ENCODE results near the gene JCAD.
A peak's percentile ranks its signal among the peaks of the same experiment; 100 is the strongest.

Gene JCAD

DNA sequence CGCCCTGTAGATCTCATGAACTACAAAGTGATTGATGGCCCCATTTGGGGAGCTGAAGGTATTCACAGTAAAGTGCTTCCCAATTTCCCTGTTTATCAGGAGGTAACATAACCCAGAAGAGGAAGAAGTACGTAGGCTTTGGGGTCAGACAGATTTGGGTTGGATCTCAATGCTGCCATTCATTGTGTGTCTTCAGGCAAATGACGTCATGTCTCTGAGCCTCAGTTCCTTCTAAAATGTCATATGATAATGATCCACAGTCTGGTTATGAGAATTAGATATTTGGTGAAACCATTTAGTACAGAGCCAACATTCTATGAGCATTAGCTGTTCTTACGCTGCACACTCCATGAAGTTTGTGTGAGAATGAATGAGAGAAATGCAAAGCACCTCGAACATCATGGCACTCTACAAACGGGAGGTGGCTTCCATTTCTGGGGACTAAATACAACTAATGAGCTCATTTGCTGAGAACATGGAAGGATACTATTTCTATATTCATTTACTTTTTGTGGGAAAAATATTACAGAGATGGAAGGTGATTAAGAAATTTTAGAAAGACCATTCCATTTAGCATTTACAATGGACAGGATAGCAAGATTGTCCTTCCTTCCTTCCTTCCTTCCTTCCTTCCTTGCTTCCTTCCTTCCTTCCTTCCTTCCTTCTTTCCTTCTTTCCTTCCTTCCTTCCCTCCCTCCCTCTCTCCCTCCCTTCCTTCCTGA, 13.8 kb upstream of the JCAD start:
- DNase-seq (ENCODE audit: extremely low read depth, low read depth) = no peak
- TF ChIP-seq, protein P1, sequence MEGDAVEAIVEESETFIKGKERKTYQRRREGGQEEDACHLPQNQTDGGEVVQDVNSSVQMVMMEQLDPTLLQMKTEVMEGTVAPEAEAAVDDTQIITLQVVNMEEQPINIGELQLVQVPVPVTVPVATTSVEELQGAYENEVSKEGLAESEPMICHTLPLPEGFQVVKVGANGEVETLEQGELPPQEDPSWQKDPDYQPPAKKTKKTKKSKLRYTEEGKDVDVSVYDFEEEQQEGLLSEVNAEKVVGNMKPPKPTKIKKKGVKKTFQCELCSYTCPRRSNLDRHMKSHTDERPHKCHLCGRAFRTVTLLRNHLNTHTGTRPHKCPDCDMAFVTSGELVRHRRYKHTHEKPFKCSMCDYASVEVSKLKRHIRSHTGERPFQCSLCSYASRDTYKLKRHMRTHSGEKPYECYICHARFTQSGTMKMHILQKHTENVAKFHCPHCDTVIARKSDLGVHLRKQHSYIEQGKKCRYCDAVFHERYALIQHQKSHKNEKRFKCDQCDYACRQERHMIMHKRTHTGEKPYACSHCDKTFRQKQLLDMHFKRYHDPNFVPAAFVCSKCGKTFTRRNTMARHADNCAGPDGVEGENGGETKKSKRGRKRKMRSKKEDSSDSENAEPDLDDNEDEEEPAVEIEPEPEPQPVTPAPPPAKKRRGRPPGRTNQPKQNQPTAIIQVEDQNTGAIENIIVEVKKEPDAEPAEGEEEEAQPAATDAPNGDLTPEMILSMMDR (IDR thresholded peaks at IDR 0.05; ENCODE audit: low read depth, low read length) = no peak

DNA sequence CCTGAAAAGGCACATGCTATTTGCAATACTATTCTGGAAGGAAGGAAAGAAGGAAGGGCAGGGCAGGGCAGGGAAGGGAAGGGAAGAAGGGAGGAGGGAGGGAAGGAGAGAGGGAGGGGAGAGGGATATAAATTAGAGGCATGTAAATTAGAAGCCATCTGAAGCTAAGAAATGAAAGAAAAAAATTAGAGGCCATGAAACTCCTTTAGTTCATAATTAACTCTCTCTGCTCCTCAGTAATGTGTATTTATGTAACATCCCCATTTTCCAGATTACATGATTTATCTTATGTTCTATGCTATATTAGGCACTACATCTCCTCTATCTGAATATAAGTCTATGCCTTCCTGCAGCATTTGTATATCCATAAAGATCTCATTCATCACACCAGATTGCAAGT, 12.7 kb upstream of the JCAD start:
- TF ChIP-seq, protein P1 (IDR thresholded peaks at IDR 0.05; ENCODE audit: low read depth, low read length) = no peak
- no peak for DNase-seq (ENCODE audit: extremely low read depth, low read depth)

DNA sequence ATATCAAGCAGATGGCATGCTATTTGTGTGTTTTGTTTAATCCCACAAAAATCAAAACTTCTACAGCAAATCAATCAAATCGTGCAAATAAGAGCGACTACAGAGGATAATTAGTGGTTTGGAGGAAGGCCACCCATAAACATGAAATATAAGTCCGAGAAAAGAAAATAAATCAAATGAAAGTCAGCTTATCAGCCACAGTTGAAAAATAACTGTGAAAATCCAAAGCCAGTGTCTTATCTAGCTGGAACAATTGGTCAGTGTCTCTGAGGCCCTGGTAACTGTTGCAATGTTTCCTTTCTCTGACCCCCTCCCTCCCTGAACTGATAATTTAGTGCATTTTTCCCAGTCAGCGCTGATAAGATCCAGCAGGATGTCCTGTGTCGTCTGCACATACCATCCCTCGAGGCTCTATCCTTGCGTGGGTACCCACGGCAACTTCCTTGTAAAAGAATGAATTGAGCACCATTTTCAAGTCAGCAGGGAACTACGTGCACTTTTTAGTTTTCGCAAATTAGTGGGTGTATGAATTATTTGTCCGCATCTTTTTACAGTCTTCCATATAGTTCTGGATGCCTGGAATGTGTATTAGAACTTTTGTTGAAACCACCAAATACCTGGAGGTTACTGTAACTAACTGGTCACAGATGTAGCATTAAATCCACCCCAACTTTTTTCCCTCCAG, 10.8 kb upstream of the JCAD start:
- DNase-seq (ENCODE audit: extremely low read depth, low read depth) = no peak
- TF ChIP-seq, protein P1 (IDR thresholded peaks at IDR 0.05; ENCODE audit: low read depth, low read length) = no peak

DNA sequence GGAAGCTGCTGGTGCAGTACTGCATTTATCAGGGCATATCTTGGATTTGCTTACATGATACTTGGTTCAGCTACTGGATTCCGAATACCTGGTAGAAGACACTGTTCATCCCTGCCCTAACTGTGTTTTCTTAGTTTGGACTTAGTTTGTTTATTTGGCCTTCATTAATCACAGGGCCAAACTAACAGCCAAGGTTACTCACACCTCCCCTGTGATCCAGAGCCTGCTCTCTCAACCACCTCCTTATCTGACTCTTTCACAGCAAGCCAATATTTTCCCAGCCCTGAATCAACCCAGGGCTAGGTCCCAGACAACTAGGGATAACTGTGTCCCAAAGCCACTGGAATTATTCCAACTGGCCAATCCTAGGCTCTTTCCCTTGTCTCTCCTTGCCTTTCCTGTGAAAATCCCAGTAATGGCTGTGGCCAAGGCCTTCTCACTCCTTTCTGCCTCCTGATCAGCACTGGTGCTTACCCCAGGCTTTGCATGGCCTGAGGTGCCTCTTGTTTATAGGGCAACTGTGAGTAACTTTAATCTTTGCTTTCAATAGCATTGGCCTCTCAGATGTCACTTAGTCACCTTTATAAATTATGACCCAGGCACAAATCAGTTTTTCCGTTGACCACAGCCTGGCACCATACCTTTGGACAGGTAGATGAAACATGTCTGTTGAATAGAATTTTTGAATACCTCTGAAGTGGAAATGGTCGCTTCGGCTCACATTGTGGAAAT, 9.3 kb upstream of the JCAD start:
- TF ChIP-seq, protein P1 (IDR thresholded peaks at IDR 0.05; ENCODE audit: low read depth, low read length) = no peak
- DNase-seq (ENCODE audit: extremely low read depth, low read depth) = no peak

DNA sequence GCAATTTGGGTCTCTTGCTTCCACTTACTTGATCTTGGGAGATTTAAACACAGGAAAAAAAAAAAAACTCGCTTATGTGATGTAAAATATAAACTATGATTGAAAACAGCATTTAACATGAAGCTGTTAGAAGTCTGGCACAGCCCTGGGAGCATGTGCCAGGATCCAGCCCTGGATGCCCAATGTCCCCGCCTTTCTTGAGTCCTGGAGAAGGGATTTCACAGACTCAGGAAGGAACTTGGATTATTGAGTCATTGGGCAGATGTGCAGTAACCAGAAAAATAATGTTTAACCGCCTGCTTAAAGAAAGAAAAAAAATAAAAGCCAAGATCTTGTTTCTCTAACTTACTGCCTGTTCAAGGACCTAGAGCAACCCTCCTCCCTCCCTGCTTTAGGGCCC, 3.7 kb upstream of the JCAD start:
- peak; percentile 86 for DNase-seq (ENCODE audit: extremely low read depth, low read depth)
- TF ChIP-seq, protein P1 (IDR thresholded peaks at IDR 0.05; ENCODE audit: low read depth, low read length) = no peak

DNA sequence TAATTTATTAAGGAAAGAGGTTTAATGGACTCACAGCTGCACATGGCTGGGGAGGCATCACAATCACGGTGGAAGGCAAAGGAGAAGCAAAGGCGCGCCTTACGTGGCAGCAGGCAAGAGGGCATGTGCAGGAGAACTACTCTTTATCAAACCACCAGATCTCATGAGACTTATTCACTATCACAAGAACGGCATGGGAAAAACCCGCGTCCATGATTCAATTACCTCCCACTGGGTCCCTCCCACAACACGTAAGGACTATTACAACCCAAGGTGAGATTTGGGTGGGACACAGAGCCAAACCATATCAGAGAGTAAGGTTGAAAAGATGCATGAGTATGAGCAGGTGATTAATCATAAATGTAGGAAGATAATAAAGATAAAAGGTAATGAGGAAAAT, 3.2 kb upstream of the JCAD start:
- TF ChIP-seq, protein P1 (IDR thresholded peaks at IDR 0.05; ENCODE audit: low read depth, low read length) = no peak
- no peak for DNase-seq (ENCODE audit: extremely low read depth, low read depth)

DNA sequence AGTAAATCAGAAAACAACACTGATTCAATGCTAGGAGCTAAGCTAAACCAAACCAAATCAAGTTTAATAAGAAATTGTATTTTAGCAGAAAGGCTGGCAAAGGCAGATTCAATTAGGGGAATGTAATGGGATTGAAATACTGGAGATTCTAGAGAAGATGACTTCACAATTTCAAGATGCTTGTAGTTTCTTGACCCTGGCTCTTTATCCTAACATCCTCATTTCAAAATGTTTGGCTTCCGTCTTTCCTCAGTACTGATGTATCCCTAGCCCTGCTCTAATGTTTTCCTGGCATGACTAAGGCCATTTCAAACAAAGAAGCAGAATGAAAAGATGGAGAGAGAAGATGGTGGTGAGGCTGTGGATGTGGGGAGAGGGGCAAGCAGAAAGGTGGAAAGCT, 2.7 kb upstream of the JCAD start:
- TF ChIP-seq, protein P1 (IDR thresholded peaks at IDR 0.05; ENCODE audit: low read depth, low read length) = no peak
- peak; percentile 85 for DNase-seq (ENCODE audit: extremely low read depth, low read depth)

Measured in AG09319 (cell line).